Adrenal gland (tissue), 12 donors: ENCODE measurements around the gene PPEF2. TPM values are rescaled to one million over a fixed set of nuclear protein-coding genes. Genes with fewer than 3 reads are reported as not detected.
A peak's percentile ranks its signal among the peaks of the same experiment; 100 is the strongest.

ENCODE experiments used
- DNase-seq, 7 donors: peaks; one replicate each; pipeline ENCODE4 v3.0.0-alpha.2; 2019 to 2020
- H3K27ac ChIP-seq, 5 donors: fragments of 200-600 bp; sonication (generic) in 4 of 5; 1 replicate in 3 of 5; 2 replicates in 2 of 5; pipeline versions ENCODE4 v1.5.1 to v1.8.0; 2016 to 2020; ENCODE audit warnings: mild to moderate bottlenecking in 1 of 5
- H3K27me3 ChIP-seq: fragments of 200-600 bp; 2 replicates; pipeline ENCODE4 v1.8.0; 2021
- H3K36me3 ChIP-seq, 2 donors: fragments of 200-600 bp; replicated peaks in 1 of 2; 1 replicate in 1 of 2; 2 replicates in 1 of 2; pipeline versions ENCODE4 v1.5.1 to v1.8.0; 2018 to 2022
- H3K4me1 ChIP-seq, 2 donors: fragments of 200-600 bp; replicated peaks in 1 of 2; 1 replicate in 1 of 2; 2 replicates in 1 of 2; pipeline versions ENCODE4 v1.5.1 to v1.8.0; 2018 to 2021
- H3K4me3 ChIP-seq, 4 donors: fragments of 200-600 bp; sonication (generic) in 3 of 4; one replicate each; pipeline ENCODE4 v1.5.1; 2016 to 2018
- H3K9me3 ChIP-seq, 3 donors: fragments of 200-600 bp; sonication (generic) in 1 of 3; replicated peaks in 1 of 3; 1 replicate in 2 of 3; 2 replicates in 1 of 3; pipeline versions ENCODE4 v1.5.1 to v1.8.0; 2016 to 2021
- CTCF ChIP-seq, 6 experiments: fragments of 450-650 bp in 4 of 6; fragments of 200-600 bp in 2 of 6; sonication (generic) in 1 of 6; IDR thresholded peaks; 1 replicate in 5 of 6; 2 replicates in 1 of 6; pipeline versions ENCODE4 v1.5.1 to v1.8.0; 2016 to 2021; ENCODE audit warnings: antibody characterized with exemption in 6 of 6, mild to moderate bottlenecking in 2 of 6, moderate library complexity in 1 of 6
- POLR2A ChIP-seq, 2 donors: fragments of 450-650 bp; IDR thresholded peaks; one replicate each; pipeline ENCODE4 v1.6.1; 2017; ENCODE audit warnings: antibody characterized with exemption in 2 of 2, mild to moderate bottlenecking in 2 of 2, moderate library complexity in 1 of 2
- WGBS, 4 donors: extraction: QIAGEN DNeasy Blood & Tissue Kit in 2 of 4; methylation state at CpG; one replicate each; pipeline versions ENCODE4 v1.1.5 to v1.1.7; 2013 to 2017; 5-methylcytosine and 5-hydroxymethylcytosine counted together
- intact Hi-C, 2 donors: fragments of 100-400 bp; cut with DNase I; formaldehyde crosslinking; loops; one replicate each; pipeline versions ENCODE4 v1.14.1 to v1.15.0; 2022 to 2023
- polyA plus RNA-seq, 3 donors: library from polyadenylated mRNA; stranded (reverse); fragments of 200-250 nt in 2 of 3; fragments of 350-450 nt in 1 of 3; fragmentation: Illumina TruSeq in 1 of 3; extraction: RNeasy Lipid Tissue Mini Kit (QIAGEN cat#74804) in 1 of 3; gene quantifications; one replicate each; pipeline ENCODE4 v1.2.3, GENCODE V29; 2013 to 2014
- total RNA-seq, 9 donors: library from RNA; depleted of rRNA in 4 of 9; stranded (reverse); fragments of >200 nt in 4 of 9; fragments of 120-200 nt in 1 of 9; fragmentation: NEBNext Ultra II Directional in 1 of 9; extraction: Animal tissue kit (Norgen Biotek cat#: 25700) in 1 of 9; gene quantifications; one replicate each; pipeline versions ENCODE4 v1.1.0 to v1.2.4, GENCODE V29; 2013 to 2023
- donor health status: healthy with polysubstance abuse.
- donor health status: Bipolar disorder and iron deficiency.
- donor health status: DM: yes; HTN: yes; CAD: no.
- donor health status: DM: no; HTN: no; CAD: no.
- donor health status: DM: no; HTN: no; CAD: no.
- donor health status: DM: yes; HTN: yes; CAD: no.

The PPEF2 gene
- total and polyA plus RNA-seq, 12 donors: 0.03 to 0.08 (median 0.06) TPM; not detected in 9

- no peaks in the 10 kb centered on the region for H3K27me3 ChIP-seq
- no peak overlapping the region for H3K4me3 ChIP-seq
- TF ChIP-seq POLR2A (IDR thresholded peaks at IDR 0.05): no peak
- no peak for TF ChIP-seq CTCF (IDR thresholded peaks at IDR 0.05)
- peak in 1 of 7 donors; percentile 13 for DNase-seq
- H3K27ac ChIP-seq: peak overlapping the region in 1 of 5 donors; percentile 2
- no peaks in the 10 kb centered on the region for H3K36me3 ChIP-seq
- WGBS, 4 donors: 18 to 40% (median 26%) methylated on average over 3 of the region's 3 CpGs
- no peaks in the 10 kb centered on the region for H3K9me3 ChIP-seq
- H3K4me1 ChIP-seq: peaks cover 0 to 6% of the 10 kb centered on the region in 2 donors
- intact Hi-C loops: no loop called here
Observed at GRCh38 chr4:75908555-75908954, 6.3 kb upstream of the PPEF2 start.

- 49 to 71% (median 67%) methylated on average over 3 of the region's 3 CpGs for WGBS, 4 donors
- TF ChIP-seq CTCF (IDR thresholded peaks at IDR 0.05) (no peak), POLR2A (IDR thresholded peaks at IDR 0.05) (no peak)
- no peak for DNase-seq
- intact Hi-C loops: no loop called here
- Histone ChIP-seq H3K27ac (peak overlapping the region in 1 of 5 donors; percentile 2), H3K4me3 (no peak overlapping the region), H3K36me3 (no peaks in the 10 kb centered on the region), H3K9me3 (no peaks in the 10 kb centered on the region), H3K4me1 (peaks cover 0 to 6% of the 10 kb centered on the region in 2 donors), H3K27me3 (no peaks in the 10 kb centered on the region)
Observed at GRCh38 chr4:75907966-75908365, 5.7 kb upstream of the PPEF2 start.

GRCh38 chr4:75904076-75904475 lies 1.8 kb upstream of the PPEF2 start:
- no peak for DNase-seq
- peaks cover 0 to 11% of the 10 kb centered on the region in 2 donors for H3K4me1 ChIP-seq
- no peak overlapping the region for H3K4me3 ChIP-seq
- no peaks in the 10 kb centered on the region for H3K9me3 ChIP-seq
- intact Hi-C loops: no loop called here
- H3K27ac ChIP-seq: no peak overlapping the region
- H3K36me3 ChIP-seq: no peaks in the 10 kb centered on the region
- WGBS, 4 donors: 79 to 91% (median 82%) methylated on average over 5 of the region's 5 CpGs
- TF ChIP-seq POLR2A (IDR thresholded peaks at IDR 0.05) (no peak), CTCF (IDR thresholded peaks at IDR 0.05) (no peak)
- H3K27me3 ChIP-seq: no peaks in the 10 kb centered on the region

DNA sequence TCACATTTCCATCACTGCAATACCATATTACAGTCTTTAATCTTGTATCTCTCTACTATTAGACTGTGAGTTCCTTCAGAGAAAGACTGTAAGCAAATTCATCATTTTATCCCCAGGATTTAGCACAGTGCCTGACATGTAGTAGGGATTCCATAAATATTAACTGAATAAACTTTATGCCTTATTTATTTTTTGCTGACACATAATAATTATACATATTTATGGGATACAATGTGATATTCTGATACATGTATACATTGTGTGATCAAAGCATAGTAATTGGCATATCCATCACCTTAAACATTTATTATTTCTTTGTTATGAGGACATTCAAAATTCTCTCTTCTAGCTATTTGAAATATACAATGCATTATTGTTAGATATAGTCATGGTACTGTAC lies 3.7 kb downstream of the PPEF2 start:
- H3K9me3 ChIP-seq: no peaks in the 10 kb centered on the region
- no peaks in the 10 kb centered on the region for H3K36me3 ChIP-seq
- no peak for DNase-seq
- H3K4me1 ChIP-seq: peaks cover 0 to 5% of the 10 kb centered on the region in 2 donors
- H3K27me3 ChIP-seq: no peaks in the 10 kb centered on the region
- intact Hi-C loops: no loop called here
- no peak for TF ChIP-seq POLR2A (IDR thresholded peaks at IDR 0.05)
- no peak for TF ChIP-seq CTCF (IDR thresholded peaks at IDR 0.05)
- no peak overlapping the region for H3K4me3 ChIP-seq
- H3K27ac ChIP-seq: no peak overlapping the region
